HL-60 (cell line): ENCODE measurements around the gene FCN3.

ENCODE experiments used
- DNase-seq, 2 experiments: peaks; one replicate each; pipeline ENCODE4 v3.0.0-alpha.2; 2010 to 2020; ENCODE audit warnings: low read depth in 1 of 2, low spot score in 1 of 2
- H3K27ac ChIP-seq: fragments of 250-450 bp; sonication (Bioruptor Pico); replicated peaks from 2 replicates; pipeline ENCODE4 v1.5.1; 2020; ENCODE audit warnings: mild to moderate bottlenecking, moderate library complexity
- H3K27me3 ChIP-seq: fragments of 250-450 bp; sonication (Bioruptor Pico); 2 replicates; pipeline ENCODE4 v1.5.1; 2021; ENCODE audit warnings: mild to moderate bottlenecking, moderate library complexity; ENCODE audit not compliant: insufficient read depth, poor library complexity, severe bottlenecking
- H3K4me3 ChIP-seq: replicated peaks from 2 replicates; pipeline ENCODE4 v1.5.1; 2011; ENCODE audit warnings: mild to moderate bottlenecking, control low read depth, low read length; ENCODE audit not compliant: insufficient read depth
- CTCF ChIP-seq: IDR thresholded peaks from one replicate; pipeline ENCODE4 v1.5.1; 2011; ENCODE audit warnings: low read length, control low read depth, inconsistent platforms; ENCODE audit not compliant: insufficient read depth
- GABPA ChIP-seq: IDR thresholded peaks from 2 replicates; pipeline ENCODE4 v1.6.1; 2012; ENCODE audit warnings: low read depth
- POLR2AphosphoS5 ChIP-seq: IDR thresholded peaks from 2 replicates; pipeline ENCODE4 v1.6.1; 2012; ENCODE audit warnings: low read depth
- REST ChIP-seq: IDR thresholded peaks from 2 replicates; pipeline ENCODE4 v1.6.1; 2012; ENCODE audit warnings: low read depth; ENCODE audit not compliant: insufficient replicate concordance
- SPI1 ChIP-seq: IDR thresholded peaks from 2 replicates; pipeline ENCODE4 v1.6.1; 2012; ENCODE audit warnings: low read depth, mild to moderate bottlenecking, borderline replicate concordance
- long read RNA-seq: library from polyadenylated mRNA; unstranded; transcript quantifications from one replicate; pipeline ENCODE4 v2.0.0, GENCODE V29; 2020

FCN3 gene
- long read RNA-seq: 0 reads

GRCh38 chr1:27374362-27375086, at the start of gene FCN3:
Gene FCN3, minus strand, starts transcription at chr1:27374824. Its CDS starts 6 bp downstream, at chr1:27374818.
- Histone ChIP-seq H3K27me3 (no peaks in the 10 kb centered on the region), H3K4me3 (no peak within 1 kb of the TSS), H3K27ac (no peak within 1 kb of the TSS)
- no peak for DNase-seq
- TF ChIP-seq CTCF: no peak
- no peak for TF ChIP-seq POLR2AphosphoS5
- TF ChIP-seq REST: no peak
- no peak for TF ChIP-seq SPI1
- no peak for TF ChIP-seq GABPA

GRCh38 chr1:27423709-27424108, 49.1 kb upstream of the FCN3 start:
- Histone ChIP-seq H3K4me3 (no peak overlapping the region), H3K27ac (no peak overlapping the region), H3K27me3 (no peaks in the 10 kb centered on the region)
- no peak for DNase-seq
- no peak for TF ChIP-seq POLR2AphosphoS5
- no peak for TF ChIP-seq REST
- no peak for TF ChIP-seq GABPA
- TF ChIP-seq CTCF: no peak
- TF ChIP-seq SPI1: no peak

- 0 out of 2 replicates have a peak overlapping the region, but pooled peaks have one; percentile 1 for H3K27ac ChIP-seq
- H3K27me3 ChIP-seq: no peaks in the 10 kb centered on the region
- no peak overlapping the region for H3K4me3 ChIP-seq
- no peak for DNase-seq
- no peak for TF ChIP-seq GABPA
- TF ChIP-seq CTCF: no peak
- no peak for TF ChIP-seq SPI1
- TF ChIP-seq REST: no peak
- no peak for TF ChIP-seq POLR2AphosphoS5
Observed at GRCh38 chr1:27418326-27419185, 43.9 kb upstream of the FCN3 start.
